K562 treated with DMSO at 1 percent for 48 hours (cell line): Measurements from ENCODE around the gene RASL11B. TPM values are rescaled to one million over a fixed set of nuclear protein-coding genes. Genes with fewer than 3 reads are reported as not detected.

Source experiments
- total RNA-seq: library from RNA; unstranded; fragments of 300-600 nt; gene quantifications from 2 replicates; pipeline ENCODE4 v1.2.3, GENCODE V29; 2022; ENCODE audit warnings: low replicate concordance; ENCODE audit errors: extremely low read depth

The RASL11B gene, protein sequence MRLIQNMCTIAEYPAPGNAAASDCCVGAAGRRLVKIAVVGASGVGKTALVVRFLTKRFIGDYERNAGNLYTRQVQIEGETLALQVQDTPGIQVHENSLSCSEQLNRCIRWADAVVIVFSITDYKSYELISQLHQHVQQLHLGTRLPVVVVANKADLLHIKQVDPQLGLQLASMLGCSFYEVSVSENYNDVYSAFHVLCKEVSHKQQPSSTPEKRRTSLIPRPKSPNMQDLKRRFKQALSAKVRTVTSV
- total RNA-seq, result not detected in 2 replicates

GRCh38 chr4:52861879-52862616, at the start of gene RASL11B:
TSS of gene RASL11B (plus strand) at chr4:52862317. CDS start at chr4:52862508, 191 bp downstream.

Other genes starting within 250 kb of the RASL11B start
- gene USP46, start 203.0 kb upstream of the RASL11B start, total RNA-seq, result not detected in 2 replicates
- gene ERVMER34-1, start 110.9 kb upstream of the RASL11B start, total RNA-seq, result not detected in 2 replicates